Activated T-cell treated with anti-CD3 and anti-CD28 coated beads, Interleukin-2, amount 50 U/mL, for 24 hours (primary cell): ENCODE data around the gene TNFRSF12A.
"Not testable (repeated sequence)": the region's sequence is repeated elsewhere in the genome, so short reads cannot be mapped to it uniquely, and the experiment has no call there.

ENCODE experiments used
- DNase-seq: peaks from one replicate; pipeline ENCODE4 v3.0.0-alpha.2; 2020
- H3K27ac Mint-ChIP-seq: 2 replicates; pipeline ENCODE4 v1.8.0; 2020; ENCODE audit warnings: mild to moderate bottlenecking, mixed read lengths
- H3K27me3 Mint-ChIP-seq: 2 replicates; pipeline ENCODE4 v1.8.0; 2020; ENCODE audit warnings: mixed read lengths
- H3K36me3 Mint-ChIP-seq: 2 replicates; pipeline ENCODE4 v1.8.0; 2020; ENCODE audit warnings: low read depth, mixed read lengths
- H3K4me1 Mint-ChIP-seq: 2 replicates; pipeline ENCODE4 v1.8.0; 2020; ENCODE audit warnings: low read depth, mixed read lengths
- H3K4me3 Mint-ChIP-seq: 2 replicates; pipeline ENCODE4 v1.8.0; 2020; ENCODE audit warnings: mild to moderate bottlenecking, moderate library complexity, mixed read lengths
- H3K9me3 Mint-ChIP-seq: 2 replicates; pipeline ENCODE4 v1.8.0; 2020; ENCODE audit warnings: mixed read lengths

TNFRSF12A gene

DNA sequence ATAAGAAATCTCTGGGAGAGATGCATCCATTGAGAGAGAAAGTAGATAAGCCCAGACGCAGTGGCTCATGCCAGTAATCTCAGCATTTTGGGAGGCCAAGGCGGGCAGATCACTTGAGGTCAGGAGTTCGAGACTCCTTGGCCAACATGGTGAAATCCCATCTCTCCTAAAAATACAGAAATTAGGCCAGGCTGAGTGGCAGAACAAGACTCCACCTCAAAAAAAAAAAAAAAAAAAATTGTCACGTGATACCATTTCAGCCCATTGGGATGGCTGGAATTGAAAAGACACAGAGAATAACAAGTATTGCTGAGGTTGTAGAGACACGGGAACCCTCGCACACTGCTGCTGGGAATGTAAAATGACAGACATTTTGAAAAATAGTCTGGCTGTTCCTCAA is 42.4 kb downstream of the TNFRSF12A start:
- H3K4me3 Mint-ChIP-seq: no peak overlapping the region
- no peaks in the 10 kb centered on the region for H3K27me3 Mint-ChIP-seq
- no peaks in the 10 kb centered on the region for H3K9me3 Mint-ChIP-seq
- peaks cover 50% of the 10 kb centered on the region for H3K4me1 Mint-ChIP-seq
- peak overlapping the region; percentile 63 for H3K27ac Mint-ChIP-seq
- DNase-seq: no peak
- peaks cover 25% of the 10 kb centered on the region for H3K36me3 Mint-ChIP-seq

DNA sequence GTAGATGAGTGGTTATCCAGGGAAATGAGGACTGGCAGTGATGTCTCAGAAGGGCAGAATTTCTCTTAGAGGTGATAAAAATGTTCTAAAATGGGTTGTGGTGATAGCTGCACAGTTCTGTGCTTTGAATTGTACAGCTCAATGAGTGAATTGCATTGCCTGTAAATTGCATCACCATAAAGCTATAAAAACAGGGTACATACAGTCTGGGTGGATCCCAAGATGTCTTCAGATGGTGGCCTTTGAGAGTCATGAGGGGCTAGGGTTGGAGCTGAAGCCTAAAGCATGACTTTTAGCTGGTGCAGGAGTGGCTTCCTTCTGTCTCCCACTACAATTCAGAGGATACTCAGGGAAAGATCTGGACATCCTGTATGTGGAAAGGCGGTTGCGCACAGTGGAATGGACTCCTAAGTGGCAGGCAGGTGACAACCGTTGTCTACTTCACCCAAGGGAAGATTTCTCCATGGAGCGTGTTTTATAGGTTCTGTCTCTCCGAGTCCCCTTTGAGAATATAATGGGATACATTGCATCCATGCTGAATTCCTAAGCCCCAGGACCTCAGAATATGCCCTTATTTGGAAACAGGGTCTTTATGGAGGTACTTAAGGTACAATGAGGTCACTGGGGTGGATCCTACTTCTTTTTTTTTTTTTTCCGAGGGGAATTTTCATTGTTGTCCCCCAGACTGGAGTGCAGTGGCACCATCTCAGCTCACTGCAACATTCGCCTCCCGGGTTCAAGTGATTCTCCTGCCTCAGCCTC is 43.6 kb downstream of the TNFRSF12A start:
- Mint-ChIP-seq H3K27me3 (no peaks in the 10 kb centered on the region), H3K4me3 (peak overlapping the region; percentile 100), H3K36me3 (peaks cover 35% of the 10 kb centered on the region), H3K27ac (peak overlapping the region; percentile 99), H3K9me3 (no peaks in the 10 kb centered on the region), H3K4me1 (peaks cover 61% of the 10 kb centered on the region)
- DNase-seq: no peak

DNA sequence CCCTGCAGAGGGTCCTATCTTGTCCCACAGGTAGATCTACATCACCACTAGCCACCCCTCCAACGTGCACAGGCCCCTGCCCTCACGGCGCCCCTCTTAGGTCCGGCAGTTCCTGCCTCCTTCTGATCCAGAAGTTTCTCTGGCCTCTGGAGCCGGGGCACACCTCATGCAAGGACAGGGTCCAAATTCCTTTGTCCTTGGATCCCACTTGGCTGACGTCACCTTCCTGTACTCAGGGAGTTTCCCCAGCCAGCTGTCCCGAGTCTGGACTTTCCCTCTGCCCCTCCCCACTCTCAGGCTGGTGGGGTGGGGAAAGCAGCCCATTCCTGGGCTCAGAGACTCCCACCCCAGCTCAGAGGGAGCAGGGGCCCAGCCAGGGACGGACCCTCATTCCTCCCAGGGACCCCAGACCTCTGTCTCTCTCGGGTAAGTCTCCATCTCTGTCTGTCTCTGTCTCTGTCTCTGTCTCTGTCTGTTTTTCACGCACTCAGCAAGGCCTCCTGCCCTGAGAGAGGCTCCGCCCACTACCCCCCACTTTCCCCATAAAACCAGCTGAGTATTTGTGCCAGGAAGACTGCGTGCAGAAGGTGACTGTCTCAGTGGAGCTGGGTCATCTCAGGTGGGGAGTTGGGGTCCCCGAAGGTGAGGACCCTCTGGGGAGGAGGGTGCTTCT is 45.0 kb downstream of the TNFRSF12A start, which contains the start of gene IL32:
Gene IL32, plus strand, starts transcription at position 572 of the 673 bp plus-strand sequence. CDS start 172 bp downstream, outside the sequence.
- DNase-seq: peak; percentile 83
- peak within 1 kb of the TSS; percentile 100 for H3K4me3 Mint-ChIP-seq
- H3K9me3 Mint-ChIP-seq: no peaks in the 10 kb centered on the region
- no peaks in the 10 kb centered on the region for H3K27me3 Mint-ChIP-seq
- peaks cover 47% of the 10 kb centered on the region for H3K36me3 Mint-ChIP-seq
- H3K4me1 Mint-ChIP-seq: peaks cover 65% of the 10 kb centered on the region
- peak within 1 kb of the TSS; percentile 99 for H3K27ac Mint-ChIP-seq

DNA sequence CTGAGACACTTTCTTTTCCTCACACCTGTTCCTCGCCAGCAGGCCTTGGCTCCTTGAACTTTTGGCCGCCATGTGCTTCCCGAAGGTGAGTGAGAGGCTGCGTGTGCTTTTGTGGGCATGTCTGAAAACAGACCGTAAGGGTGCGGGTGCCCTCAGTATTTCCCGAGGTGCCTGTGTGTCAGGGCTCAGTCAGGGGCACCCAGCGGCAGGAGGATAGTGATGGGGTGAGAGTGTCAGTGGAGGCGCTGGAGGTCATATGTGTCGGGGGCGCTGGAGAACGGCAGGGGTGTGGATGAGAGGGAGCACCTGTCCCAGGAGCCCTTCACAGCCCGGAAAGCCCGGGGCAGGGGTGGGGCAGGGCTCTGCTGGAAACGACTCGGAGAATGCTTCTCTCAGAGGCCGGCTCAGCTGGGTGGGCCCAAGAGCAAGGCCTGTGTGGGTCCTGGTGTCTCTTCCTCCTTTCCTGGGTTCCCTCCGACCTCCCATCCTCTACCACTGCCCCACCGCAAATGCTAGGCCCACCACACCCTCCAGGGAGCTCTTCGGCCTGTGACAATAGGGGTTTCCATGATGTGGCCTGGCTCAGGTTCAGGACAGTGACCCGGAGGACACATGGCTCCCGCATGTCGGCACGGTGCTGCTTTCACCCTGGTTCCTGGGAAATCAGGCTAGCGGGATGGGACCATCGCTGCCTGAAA is 45.7 kb downstream of the TNFRSF12A start:
- Mint-ChIP-seq H3K36me3 (peaks cover 51% of the 10 kb centered on the region), H3K27ac (peak overlapping the region; percentile 99), H3K9me3 (no peaks in the 10 kb centered on the region), H3K4me3 (peak overlapping the region; percentile 100), H3K4me1 (peaks cover 66% of the 10 kb centered on the region), H3K27me3 (no peaks in the 10 kb centered on the region)
- DNase-seq: no peak

- Mint-ChIP-seq H3K4me3 (peak overlapping the region; percentile 100), H3K36me3 (peaks cover 51% of the 10 kb centered on the region), H3K27me3 (no peaks in the 10 kb centered on the region), H3K27ac (peak overlapping the region; percentile 99), H3K9me3 (no peaks in the 10 kb centered on the region), H3K4me1 (peaks cover 71% of the 10 kb centered on the region)
- peak; percentile 64 for DNase-seq
These were observed 46.2 kb downstream of the TNFRSF12A start for GRCh38 chr16:3066440-3066748.

DNA sequence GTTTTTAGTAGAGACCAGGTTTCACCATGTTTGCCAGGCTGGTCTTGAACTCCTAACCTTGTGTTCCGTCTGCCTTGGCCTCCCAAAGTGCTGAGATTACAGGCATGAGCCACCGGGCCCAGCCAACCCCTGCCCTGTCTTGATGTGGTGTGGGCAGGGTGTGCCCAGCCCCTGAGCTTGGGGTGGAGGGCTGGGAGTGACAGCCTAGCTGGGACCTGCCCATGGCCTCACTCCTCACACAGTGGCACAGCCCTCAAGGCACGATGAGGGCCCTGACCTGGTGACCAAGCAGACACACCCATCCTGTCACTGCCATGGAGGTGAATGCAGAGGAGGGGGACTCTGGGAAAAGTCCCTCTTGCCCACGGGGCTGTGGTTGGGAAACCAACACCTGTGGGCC is 48.3 kb downstream of the TNFRSF12A start:
- peak overlapping the region; percentile 100 for H3K4me3 Mint-ChIP-seq
- peaks cover 51% of the 10 kb centered on the region for H3K36me3 Mint-ChIP-seq
- peaks cover 73% of the 10 kb centered on the region for H3K4me1 Mint-ChIP-seq
- no peaks in the 10 kb centered on the region for H3K9me3 Mint-ChIP-seq
- peak overlapping the region; percentile 96 for H3K27ac Mint-ChIP-seq
- no peaks in the 10 kb centered on the region for H3K27me3 Mint-ChIP-seq
- DNase-seq: no peak

DNA sequence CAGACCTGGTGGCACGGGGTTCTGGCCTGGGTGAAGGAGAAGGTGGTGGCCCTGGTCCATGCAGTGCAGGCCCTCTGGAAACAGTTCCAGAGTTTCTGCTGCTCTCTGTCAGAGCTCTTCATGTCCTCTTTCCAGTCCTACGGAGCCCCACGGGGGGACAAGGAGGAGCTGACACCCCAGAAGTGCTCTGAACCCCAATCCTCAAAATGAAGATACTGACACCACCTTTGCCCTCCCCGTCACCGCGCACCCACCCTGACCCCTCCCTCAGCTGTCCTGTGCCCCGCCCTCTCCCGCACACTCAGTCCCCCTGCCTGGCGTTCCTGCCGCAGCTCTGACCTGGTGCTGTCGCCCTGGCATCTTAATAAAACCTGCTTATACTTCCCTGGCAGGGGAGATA is 49.0 kb downstream of the TNFRSF12A start:
- Mint-ChIP-seq H3K36me3 (peaks cover 51% of the 10 kb centered on the region), H3K4me1 (peaks cover 74% of the 10 kb centered on the region), H3K4me3 (peak overlapping the region; percentile 50), H3K27ac (peak overlapping the region; percentile 87)
- not testable (repeated sequence) for H3K9me3 Mint-ChIP-seq, H3K27me3 Mint-ChIP-seq, DNase-seq

DNA sequence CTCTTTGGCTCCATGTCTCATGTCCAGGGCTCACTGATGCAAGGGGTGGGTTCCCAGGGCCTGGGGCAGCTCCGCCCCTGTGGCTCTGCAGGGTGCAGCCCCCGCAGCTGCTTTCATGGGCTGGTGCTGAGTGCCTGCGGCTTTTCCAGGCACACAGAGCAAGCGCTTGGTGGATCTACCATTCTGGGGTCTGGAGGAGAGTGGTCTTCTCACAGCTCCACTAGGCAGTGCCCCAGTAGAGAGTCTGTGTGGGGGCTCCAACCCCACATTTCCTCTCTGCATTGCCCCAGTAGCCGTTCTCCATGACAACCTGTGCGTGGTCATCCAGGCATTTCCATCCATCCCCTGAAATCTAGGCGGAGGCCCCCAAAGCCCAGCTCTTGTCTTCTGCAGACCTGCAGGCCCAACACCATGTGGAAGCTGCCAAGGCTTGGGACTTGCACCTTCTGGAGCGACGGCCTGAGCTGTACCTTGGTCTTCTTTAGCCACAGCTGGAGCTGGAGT is 50.5 kb downstream of the TNFRSF12A start:
- Mint-ChIP-seq H3K36me3 (peaks cover 52% of the 10 kb centered on the region), H3K9me3 (no peaks in the 10 kb centered on the region), H3K4me3 (peak overlapping the region; percentile 50), H3K27me3 (no peaks in the 10 kb centered on the region), H3K4me1 (peaks cover 74% of the 10 kb centered on the region), H3K27ac (peak overlapping the region; percentile 87)
- peak; percentile 58 for DNase-seq

DNA sequence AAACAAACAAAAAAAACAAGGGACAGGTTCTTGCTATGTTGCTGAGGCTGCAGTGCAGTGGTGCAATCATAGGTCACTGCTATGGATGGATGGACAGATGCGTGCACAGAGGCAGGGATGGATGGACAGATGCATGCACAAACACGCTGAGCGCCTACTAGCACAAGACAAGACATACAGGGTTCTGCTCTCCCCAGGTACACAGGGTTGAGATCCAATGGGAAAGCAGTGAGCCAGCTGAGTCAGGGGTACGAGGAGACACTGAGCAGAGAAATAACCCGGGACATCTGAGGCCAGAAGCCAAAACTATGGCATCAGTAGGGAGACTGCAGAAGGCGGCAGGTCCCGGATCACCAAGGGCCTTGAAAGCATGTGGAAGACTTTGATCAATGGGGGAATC is 51.5 kb downstream of the TNFRSF12A start:
- DNase-seq: peak; percentile 47
- Mint-ChIP-seq H3K27ac (peak overlapping the region; percentile 76), H3K4me3 (no peak overlapping the region), H3K4me1 (peaks cover 83% of the 10 kb centered on the region), H3K9me3 (no peaks in the 10 kb centered on the region), H3K27me3 (no peaks in the 10 kb centered on the region), H3K36me3 (peaks cover 44% of the 10 kb centered on the region)
